Osteoblast (primary cell): ENCODE results near the gene DEFB129. TPM values are rescaled to one million over a fixed set of nuclear protein-coding genes. Genes with fewer than 3 reads are reported as not detected.
"Not testable (repeated sequence)": the region's sequence is repeated elsewhere in the genome, so short reads cannot be mapped to it uniquely, and the experiment has no call there.

Source experiments
- DNase-seq: peaks from one replicate; pipeline ENCODE4 v3.0.0; 2011; ENCODE audit warnings: low spot score, mixed read lengths; ENCODE audit not compliant: insufficient read length; ENCODE audit errors: missing footprints
- H2AFZ ChIP-seq: 2 replicates; pipeline ENCODE4 v1.6.0; 2011; ENCODE audit warnings: mild to moderate bottlenecking, low read length
- H3K27ac ChIP-seq: 2 replicates; pipeline ENCODE4 v1.5.1; 2011; ENCODE audit warnings: mild to moderate bottlenecking, low read depth, low read length, moderate library complexity
- H3K27me3 ChIP-seq: 2 replicates; pipeline ENCODE4 v1.6.0; 2012; ENCODE audit warnings: mild to moderate bottlenecking, control low read depth, inconsistent platforms, low read length, moderate library complexity; ENCODE audit not compliant: insufficient read depth
- H3K36me3 ChIP-seq: 2 replicates; pipeline ENCODE4 v1.5.1; 2011; ENCODE audit warnings: mild to moderate bottlenecking, low read length, control low read depth, moderate library complexity; ENCODE audit not compliant: insufficient read depth
- H3K4me1 ChIP-seq: 2 replicates; pipeline ENCODE4 v1.5.1; 2011; ENCODE audit warnings: mild to moderate bottlenecking, low read length, control low read depth, moderate library complexity; ENCODE audit not compliant: insufficient read depth
- H3K4me2 ChIP-seq: 2 replicates; pipeline ENCODE4 v1.6.0; 2011; ENCODE audit warnings: mild to moderate bottlenecking, low read length; ENCODE audit not compliant: insufficient read depth
- H3K4me3 ChIP-seq: fragments of 200-600 bp; sonication (generic); 3 replicates; pipeline ENCODE4 v1.5.1; 2012; ENCODE audit warnings: mild to moderate bottlenecking, low read length, inconsistent platforms; ENCODE audit not compliant: insufficient read depth
- H3K79me2 ChIP-seq: 2 replicates; pipeline ENCODE4 v1.6.0; 2012; ENCODE audit warnings: mild to moderate bottlenecking, low read length, control low read depth, inconsistent platforms; ENCODE audit not compliant: insufficient read depth
- H3K9me3 ChIP-seq: 2 replicates; pipeline ENCODE4 v1.5.1; 2011; ENCODE audit warnings: low read depth, low read length, control low read depth
- H4K20me1 ChIP-seq: 2 replicates; pipeline ENCODE4 v1.6.0; 2012; ENCODE audit warnings: mild to moderate bottlenecking, low read length, control low read depth; ENCODE audit not compliant: insufficient read depth
- CTCF ChIP-seq: IDR thresholded peaks from 2 replicates; pipeline ENCODE4 v1.5.1; 2011; ENCODE audit warnings: mild to moderate bottlenecking, low read depth, low read length, moderate library complexity; ENCODE audit errors: extremely low read depth
- total RNA-seq: library from RNA; depleted of rRNA; stranded (reverse); fragments of >200 nt; gene quantifications from 2 replicates; pipeline ENCODE4 v1.2.3, GENCODE V29; 2012

The DEFB129 gene
- total RNA-seq, 1 donor, result not detected

GRCh38 chr20:198225-198624 is 28.8 kb upstream of the DEFB129 start:
- no peaks in the 10 kb centered on the region for H3K4me1 ChIP-seq
- H3K27ac ChIP-seq, result no peak overlapping the region
- H4K20me1 ChIP-seq, result no peaks in the 10 kb centered on the region

GRCh38 chr20:199996-200395 is 27.1 kb upstream of the DEFB129 start:
- Histone ChIP-seq H2AFZ (no peak overlapping the region), H3K9me3 (no peaks in the 10 kb centered on the region), H3K27me3 (peaks cover 6% of the 10 kb centered on the region), H3K4me2 (no peak overlapping the region), H3K36me3 (no peaks in the 10 kb centered on the region), H3K27ac (no peak overlapping the region), H3K79me2 (no peaks in the 10 kb centered on the region), H3K4me3 (no peak overlapping the region), H3K4me1 (no peaks in the 10 kb centered on the region), H4K20me1 (no peaks in the 10 kb centered on the region)
- TF ChIP-seq CTCF, result no peak
- DNase-seq, result no peak

More at GRCh38 chr20:198225-198624, 28.8 kb upstream of the DEFB129 start:
- H2AFZ ChIP-seq, result no peak overlapping the region
- H3K4me2 ChIP-seq, result no peak overlapping the region
- no peak overlapping the region for H3K4me3 ChIP-seq
- H3K9me3 ChIP-seq, result no peaks in the 10 kb centered on the region
- TF ChIP-seq CTCF, result no peak
- peaks cover 6% of the 10 kb centered on the region for H3K27me3 ChIP-seq
- H3K79me2 ChIP-seq, result no peaks in the 10 kb centered on the region
- H3K36me3 ChIP-seq, result no peaks in the 10 kb centered on the region
- DNase-seq, result no peak

- H3K4me3 ChIP-seq, H4K20me1 ChIP-seq, H3K4me2 ChIP-seq, H3K36me3 ChIP-seq, H3K27ac ChIP-seq, H3K4me1 ChIP-seq, H3K79me2 ChIP-seq, H3K9me3 ChIP-seq, DNase-seq, H2AFZ ChIP-seq: not testable (repeated sequence)
- H3K27me3 ChIP-seq, result peaks cover 15% of the 10 kb centered on the region
These were observed 23.4 kb upstream of the DEFB129 start for GRCh38 chr20:203630-204029.

- H3K9me3 ChIP-seq, result no peaks in the 10 kb centered on the region
- H3K36me3 ChIP-seq, result no peaks in the 10 kb centered on the region
- no peak overlapping the region for H3K4me2 ChIP-seq
- no peak overlapping the region for H2AFZ ChIP-seq
- DNase-seq, result peak; percentile 60
- no peaks in the 10 kb centered on the region for H3K79me2 ChIP-seq
- H3K4me1 ChIP-seq, result no peaks in the 10 kb centered on the region
- peaks cover 22% of the 10 kb centered on the region for H3K27me3 ChIP-seq
- TF ChIP-seq CTCF, result peak; percentile 68
- no peak overlapping the region for H3K4me3 ChIP-seq
- H3K27ac ChIP-seq, result no peak overlapping the region
- no peaks in the 10 kb centered on the region for H4K20me1 ChIP-seq
These were observed 18.0 kb upstream of the DEFB129 start for GRCh38 chr20:208942-209566.
